Endothelial cell of umbilical vein (primary cell): ENCODE measurements around the gene CTIF.
A peak's percentile ranks its signal among the peaks of the same experiment; 100 is the strongest.

Source experiments
- CTCF ChIP-seq, 2 donors: IDR thresholded peaks; 1 replicate in 1 of 2; 2 replicates in 1 of 2; pipeline ENCODE4 v1.5.1; 2011; ENCODE audit warnings: low read length in 2 of 2, mild to moderate bottlenecking in 2 of 2, moderate library complexity in 2 of 2, control low read depth in 1 of 2, inconsistent platforms in 1 of 2, low read depth in 1 of 2; ENCODE audit not compliant: insufficient read depth in 1 of 2; ENCODE audit errors: extremely low read depth in 1 of 2
- EZH2 ChIP-seq: IDR thresholded peaks from 2 replicates; pipeline ENCODE4 v1.6.1; 2012; ENCODE audit warnings: borderline replicate concordance, low read depth, mild to moderate bottlenecking, moderate library complexity, low read length, inconsistent platforms; ENCODE audit not compliant: severe bottlenecking
- MAX ChIP-seq: IDR thresholded peaks from 2 replicates; pipeline ENCODE4 v1.6.1; 2011; ENCODE audit not compliant: insufficient read depth, insufficient read length
- POLR2A ChIP-seq: IDR thresholded peaks from 2 replicates; pipeline ENCODE4 v1.6.1; 2012; ENCODE audit warnings: low read depth, mild to moderate bottlenecking, control low read depth, low read length
- POLR2AphosphoS5 ChIP-seq: IDR thresholded peaks from 2 replicates; pipeline ENCODE4 v1.6.1; 2012; ENCODE audit warnings: low read depth, mild to moderate bottlenecking, control low read depth, low read length, moderate library complexity; ENCODE audit not compliant: insufficient read depth

GRCh38 chr18:48680339-48681250, 141.8 kb downstream of the CTIF start:
- no peak for TF ChIP-seq MAX
- TF ChIP-seq POLR2A = no peak
- TF ChIP-seq CTCF (IDR thresholded peaks at IDR 0.05; ENCODE audit: extremely low read depth in 1 of 2, insufficient read depth in 1 of 2, low read depth in 1 of 2, low read length in 2 of 2) = peak; percentile 26 to 67
- TF ChIP-seq POLR2AphosphoS5 = peak; percentile 31
- no peak for TF ChIP-seq EZH2
